K562 (cell line): ENCODE results near the gene HSD17B8.

Experiments
- BDP1 ChIP-seq: IDR thresholded peaks from 3 replicates; pipeline ENCODE4 v1.6.1; 2011; ENCODE audit not compliant: insufficient read length, insufficient read depth
- HDAC1 ChIP-seq, 2 experiments: fragments of 450-650 bp; IDR thresholded peaks; 2 replicates each; pipeline ENCODE4 v1.6.1; 2016 to 2017; ENCODE audit warnings: inconsistent platforms in 1 of 2, mild to moderate bottlenecking in 1 of 2, moderate library complexity in 1 of 2
- HNRNPK ChIP-seq: fragments of 200-400 bp; formaldehyde crosslinking; IDR thresholded peaks from one replicate; pipeline ENCODE4 v1.6.1; 2018; ENCODE audit warnings: mild to moderate bottlenecking, low read depth, low read length; ENCODE audit not compliant: poor library complexity, severe bottlenecking
- RAD21 ChIP-seq, 2 experiments: fragments of 250-450 bp in 1 of 2; fragments of 450-650 bp in 1 of 2; sonication (Bioruptor Pico) in 1 of 2; formaldehyde crosslinking in 1 of 2; IDR thresholded peaks in 1 of 2; conservative IDR thresholded peaks in 1 of 2; 2 replicates each; pipeline versions ENCODE4 v1.4.0 to v1.8.0; 2020 to 2022; ENCODE audit warnings: mild to moderate bottlenecking in 2 of 2, moderate library complexity in 1 of 2
- RBBP5 ChIP-seq: fragments of 200-600 bp; sonication (generic); IDR thresholded peaks from 2 replicates; pipeline ENCODE4 v1.6.1; 2012; ENCODE audit warnings: borderline replicate concordance, mild to moderate bottlenecking, low read length, control low read depth, inconsistent platforms; ENCODE audit not compliant: insufficient read depth, poor library complexity, severe bottlenecking
- SMARCA5 ChIP-seq: fragments of 450-650 bp; IDR thresholded peaks from 2 replicates; pipeline ENCODE4 v1.6.1; 2016
- TF ChIP-seq, protein P1 (sequence below): sonication (generic); formaldehyde crosslinking; IDR thresholded peaks from 2 replicates; pipeline ENCODE4 v1.8.1; 2023; ENCODE audit warnings: mild to moderate bottlenecking, missing genetic modification reagents

DNA sequence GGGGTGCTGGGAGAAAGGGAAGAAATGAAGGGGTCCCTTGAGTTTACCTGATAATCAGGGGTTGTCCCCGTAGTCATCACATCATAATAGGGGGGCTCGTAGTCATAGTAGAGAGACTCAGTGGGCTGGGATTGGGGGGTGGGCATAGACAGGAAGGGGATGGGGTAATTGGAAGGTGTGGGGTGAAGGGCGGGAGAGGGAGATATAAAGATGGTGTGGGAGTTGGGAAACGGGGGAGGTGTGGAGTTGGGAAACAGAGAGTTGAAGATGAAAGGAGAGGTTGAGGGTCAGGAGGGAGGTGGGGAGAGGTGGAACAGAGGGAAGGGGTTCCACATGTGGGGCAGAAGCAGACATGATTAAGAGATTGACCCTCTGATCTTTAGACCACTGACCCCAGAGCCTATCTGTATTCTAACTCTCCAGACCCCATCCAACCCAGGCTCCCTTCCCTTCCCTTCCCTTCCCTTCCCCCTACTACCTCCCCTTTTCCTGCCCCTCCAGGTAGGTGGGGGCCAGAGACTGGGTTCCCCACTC is 18.7 kb upstream of the HSD17B8 start:
- TF ChIP-seq SMARCA5 (no peak), BDP1 (no peak), HDAC1 (IDR thresholded peaks at IDR 0.05) (no peak), RAD21 (CRISPR knock-in tag; conservative IDR thresholded peaks at IDR 0.05 in 1 of 2, IDR thresholded peaks at IDR 0.05 in 1 of 2) (no peak), HNRNPK (no peak), RBBP5 (no peak)
- TF ChIP-seq, protein P1, sequence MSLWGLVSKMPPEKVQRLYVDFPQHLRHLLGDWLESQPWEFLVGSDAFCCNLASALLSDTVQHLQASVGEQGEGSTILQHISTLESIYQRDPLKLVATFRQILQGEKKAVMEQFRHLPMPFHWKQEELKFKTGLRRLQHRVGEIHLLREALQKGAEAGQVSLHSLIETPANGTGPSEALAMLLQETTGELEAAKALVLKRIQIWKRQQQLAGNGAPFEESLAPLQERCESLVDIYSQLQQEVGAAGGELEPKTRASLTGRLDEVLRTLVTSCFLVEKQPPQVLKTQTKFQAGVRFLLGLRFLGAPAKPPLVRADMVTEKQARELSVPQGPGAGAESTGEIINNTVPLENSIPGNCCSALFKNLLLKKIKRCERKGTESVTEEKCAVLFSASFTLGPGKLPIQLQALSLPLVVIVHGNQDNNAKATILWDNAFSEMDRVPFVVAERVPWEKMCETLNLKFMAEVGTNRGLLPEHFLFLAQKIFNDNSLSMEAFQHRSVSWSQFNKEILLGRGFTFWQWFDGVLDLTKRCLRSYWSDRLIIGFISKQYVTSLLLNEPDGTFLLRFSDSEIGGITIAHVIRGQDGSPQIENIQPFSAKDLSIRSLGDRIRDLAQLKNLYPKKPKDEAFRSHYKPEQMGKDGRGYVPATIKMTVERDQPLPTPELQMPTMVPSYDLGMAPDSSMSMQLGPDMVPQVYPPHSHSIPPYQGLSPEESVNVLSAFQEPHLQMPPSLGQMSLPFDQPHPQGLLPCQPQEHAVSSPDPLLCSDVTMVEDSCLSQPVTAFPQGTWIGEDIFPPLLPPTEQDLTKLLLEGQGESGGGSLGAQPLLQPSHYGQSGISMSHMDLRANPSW (CRISPR knock-in tag): no peak
